IPS DF 19.7 (cell line): ENCODE results near the gene TBXAS1.
"Not testable (repeated sequence)": the region's sequence is repeated elsewhere in the genome, so short reads cannot be mapped to it uniquely, and the experiment has no call there.

Source experiments
- DNase-seq: peaks from one replicate; pipeline ENCODE4 v3.0.0-alpha.2; 2013; ENCODE audit warnings: low read depth, low spot score

TBXAS1 gene

GRCh38 chr7:139887992-139888481, 59.0 kb downstream of the TBXAS1 start:
- DNase-seq = no peak

- DNase-seq = no peak
Observed at GRCh38 chr7:139889186-139889871, 60.3 kb downstream of the TBXAS1 start.

- no peak for DNase-seq
Observed at GRCh38 chr7:139893461-139893860, 64.4 kb downstream of the TBXAS1 start.

- DNase-seq = no peak
Observed at GRCh38 chr7:139893999-139894398, 64.9 kb downstream of the TBXAS1 start.

- DNase-seq = no peak
Observed at GRCh38 chr7:139895141-139895829, 66.2 kb downstream of the TBXAS1 start.

- DNase-seq = no peak
Observed at GRCh38 chr7:139896288-139896687, 67.2 kb downstream of the TBXAS1 start.

GRCh38 chr7:139896831-139897230, 67.8 kb downstream of the TBXAS1 start:
- no peak for DNase-seq

- no peak for DNase-seq
Observed at GRCh38 chr7:139897422-139898090, 68.5 kb downstream of the TBXAS1 start.

GRCh38 chr7:139898483-139898882, 69.4 kb downstream of the TBXAS1 start:
- no peak for DNase-seq

GRCh38 chr7:139899328-139899955, 70.4 kb downstream of the TBXAS1 start:
- DNase-seq = no peak

- DNase-seq = no peak
Observed at GRCh38 chr7:139900326-139900725, 71.3 kb downstream of the TBXAS1 start.

- no peak for DNase-seq
Observed at GRCh38 chr7:139901056-139901795, 72.2 kb downstream of the TBXAS1 start.

GRCh38 chr7:139901901-139902300, 72.8 kb downstream of the TBXAS1 start:
- DNase-seq = no peak

GRCh38 chr7:139902436-139903102, 73.5 kb downstream of the TBXAS1 start:
- no peak for DNase-seq

GRCh38 chr7:139903103-139903477, 74.0 kb downstream of the TBXAS1 start:
- DNase-seq = not testable (repeated sequence)

- no peak for DNase-seq
Observed at GRCh38 chr7:139906879-139907278, 77.8 kb downstream of the TBXAS1 start.

- no peak for DNase-seq
Observed at GRCh38 chr7:139908792-139909191, 79.7 kb downstream of the TBXAS1 start.

GRCh38 chr7:139909379-139910050, 80.5 kb downstream of the TBXAS1 start:
- no peak for DNase-seq

- no peak for DNase-seq
Observed at GRCh38 chr7:139913021-139913844, 84.2 kb downstream of the TBXAS1 start.

GRCh38 chr7:139913845-139914135, 84.7 kb downstream of the TBXAS1 start:
- DNase-seq = no peak
